Caco-2 (cell line): ENCODE results near the gene TAS2R16. TPM values are rescaled to one million over a fixed set of nuclear protein-coding genes. Genes with fewer than 3 reads are reported as not detected.

Experiments
- BruUV-seq: library from RNA; stranded (reverse); fragments of 400-500 nt; replicated peaks from 2 replicates; lab custom pipeline; 2021; lab: Mats Ljungman, UMichigan
- CTCF ChIA-PET: fragments of 300-600 bp; sonication (Branson Sonifier 250); formaldehyde crosslinking; loops from one replicate; lab custom pipeline; 2022; ENCODE audit warnings: antibody characterized with exemption; lab: Charles Lee
- POLR2A ChIA-PET: fragments of 300-600 bp; sonication (Branson Sonifier 250); formaldehyde crosslinking; loops from one replicate; lab custom pipeline; 2022; ENCODE audit warnings: antibody characterized with exemption; lab: Charles Lee
- DNase-seq, 2 experiments: peaks; one replicate each; pipeline versions ENCODE4 v3.0.0 to v3.0.0-alpha.2; 2020 to 2022
- H3K27me3 ChIP-seq: replicated peaks from 2 replicates; pipeline ENCODE4 v1.6.0; 2011; ENCODE audit warnings: low read length; ENCODE audit not compliant: control insufficient read depth, insufficient read depth
- H3K36me3 ChIP-seq: 2 replicates; pipeline ENCODE4 v1.5.1; 2011; ENCODE audit warnings: low read length; ENCODE audit not compliant: control insufficient read depth, insufficient read depth
- H3K4me1 ChIP-seq: fragments of 250-450 bp; sonication (Bioruptor Pico); 2 replicates; pipeline ENCODE4 v1.5.1; 2020; ENCODE audit warnings: mild to moderate bottlenecking
- H3K4me3 ChIP-seq: 2 replicates; pipeline ENCODE4 v1.5.1; 2011; ENCODE audit warnings: low read depth, mild to moderate bottlenecking, control low read depth, low read length
- H3K9me3 ChIP-seq: fragments of 250-450 bp; sonication (Bioruptor Pico); 2 replicates; pipeline ENCODE4 v1.5.1; 2020; ENCODE audit warnings: mild to moderate bottlenecking, moderate library complexity
- H3K27ac Mint-ChIP-seq: one replicate; pipeline ENCODE4 v1.8.0; 2022; ENCODE audit warnings: mixed read lengths; ENCODE audit not compliant: unreplicated experiment
- H3K27me3 Mint-ChIP-seq: one replicate; pipeline ENCODE4 v1.8.0; 2022; ENCODE audit warnings: mixed read lengths; ENCODE audit not compliant: insufficient read depth, unreplicated experiment
- H3K36me3 Mint-ChIP-seq: one replicate; pipeline ENCODE4 v1.8.0; 2022; ENCODE audit warnings: mild to moderate bottlenecking, mixed read lengths; ENCODE audit not compliant: insufficient read depth, unreplicated experiment
- H3K4me1 Mint-ChIP-seq: one replicate; pipeline ENCODE4 v1.8.0; 2022; ENCODE audit warnings: low read depth, mixed read lengths; ENCODE audit not compliant: unreplicated experiment
- H3K4me3 Mint-ChIP-seq: one replicate; pipeline ENCODE4 v1.8.0; 2022; ENCODE audit warnings: mild to moderate bottlenecking, moderate library complexity, mixed read lengths; ENCODE audit not compliant: unreplicated experiment
- H3K9me3 Mint-ChIP-seq: one replicate; pipeline ENCODE4 v1.8.0; 2022; ENCODE audit warnings: mixed read lengths; ENCODE audit not compliant: unreplicated experiment
- CTCF ChIP-seq, 2 experiments: fragments of 200-600 bp in 1 of 2; IDR thresholded peaks; 1 replicate in 1 of 2; 2 replicates in 1 of 2; pipeline versions ENCODE4 v1.5.1 to v1.8.0; 2011 to 2022; ENCODE audit warnings: antibody characterized with exemption in 1 of 2, control low read depth in 1 of 2, inconsistent platforms in 1 of 2, low read depth in 1 of 2, low read length in 1 of 2, mild to moderate bottlenecking in 1 of 2, moderate library complexity in 1 of 2; ENCODE audit not compliant: insufficient read depth in 1 of 2, severe bottlenecking in 1 of 2, unreplicated experiment in 1 of 2
- intact Hi-C: fragments of 100-400 bp; cut with micrococcal nuclease; formaldehyde crosslinking; loops from one replicate; pipeline ENCODE4 v1.10.0; 2022; ENCODE audit not compliant: unreplicated experiment
- total RNA-seq: library from RNA; stranded (reverse); gene quantifications from 2 replicates; pipeline ENCODE4 v1.2.3, GENCODE V29; 2022

The TAS2R16 gene
- total RNA-seq, 1 experiment from 2014 or later = not detected

GRCh38 chr7:122989577-122989976 lies 5.9 kb downstream of the TAS2R16 start:
- Mint-ChIP-seq H3K27me3 (peaks cover 13% of the 10 kb centered on the region), H3K27ac (no peak overlapping the region), H3K4me1 (no peaks in the 10 kb centered on the region), H3K36me3 (no peaks in the 10 kb centered on the region), H3K9me3 (no peaks in the 10 kb centered on the region), H3K4me3 (no peak overlapping the region)
- intact Hi-C loops = no loop called here
- H3K9me3 ChIP-seq = no peaks in the 10 kb centered on the region
- CTCF ChIA-PET = no interaction called here
- POLR2A ChIA-PET = no interaction called here
- DNase-seq = no peak
- H3K27me3 ChIP-seq = no peaks in the 10 kb centered on the region; the same call in 1 of the 2 replicates
- no peak overlapping the region for H3K4me3 ChIP-seq
- H3K4me1 ChIP-seq = no peaks in the 10 kb centered on the region
- no peaks in the 10 kb centered on the region for H3K36me3 ChIP-seq
- BruUV-seq = no TSS peak
- TF ChIP-seq CTCF (IDR thresholded peaks at IDR 0.05; ENCODE audit: insufficient read depth in 1 of 2, low read depth in 1 of 2, low read length in 1 of 2, severe bottlenecking in 1 of 2, unreplicated experiment in 1 of 2) = no peak

DNA sequence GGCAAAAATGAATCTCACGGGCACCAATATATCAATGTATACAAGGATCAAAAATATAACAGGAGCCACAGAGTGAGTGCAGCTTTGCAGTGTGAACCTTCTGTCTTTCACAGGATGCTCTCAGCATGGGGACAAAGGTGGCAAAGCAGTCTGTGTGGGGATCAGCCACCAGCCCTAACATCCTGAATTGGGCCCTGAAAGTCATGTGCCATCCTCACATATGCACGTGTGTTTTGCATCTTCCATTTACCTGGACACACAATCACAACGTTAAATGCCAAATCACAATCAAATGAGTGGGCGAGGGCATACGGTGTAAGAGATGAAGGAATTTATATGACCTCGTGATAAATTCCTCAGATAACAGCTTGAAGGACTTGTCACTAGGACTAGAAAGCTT lies 6.5 kb downstream of the TAS2R16 start:
- no TSS peak for BruUV-seq
- H3K27me3 Mint-ChIP-seq = peaks cover 12% of the 10 kb centered on the region
- CTCF ChIA-PET = no interaction called here
- H3K27me3 ChIP-seq = no peaks in the 10 kb centered on the region; the same call in 1 of the 2 replicates
- no peaks in the 10 kb centered on the region for H3K9me3 ChIP-seq
- no peaks in the 10 kb centered on the region for H3K36me3 Mint-ChIP-seq
- no peak overlapping the region for H3K27ac Mint-ChIP-seq
- no peaks in the 10 kb centered on the region for H3K36me3 ChIP-seq
- intact Hi-C loops = no loop called here
- no peaks in the 10 kb centered on the region for H3K4me1 ChIP-seq
- DNase-seq = no peak
- no peak overlapping the region for H3K4me3 Mint-ChIP-seq
- POLR2A ChIA-PET = no interaction called here
- H3K9me3 Mint-ChIP-seq = no peaks in the 10 kb centered on the region
- no peaks in the 10 kb centered on the region for H3K4me1 Mint-ChIP-seq
- no peak for TF ChIP-seq CTCF (IDR thresholded peaks at IDR 0.05; ENCODE audit: insufficient read depth in 1 of 2, low read depth in 1 of 2, low read length in 1 of 2, severe bottlenecking in 1 of 2, unreplicated experiment in 1 of 2)
- no peak overlapping the region for H3K4me3 ChIP-seq

DNA sequence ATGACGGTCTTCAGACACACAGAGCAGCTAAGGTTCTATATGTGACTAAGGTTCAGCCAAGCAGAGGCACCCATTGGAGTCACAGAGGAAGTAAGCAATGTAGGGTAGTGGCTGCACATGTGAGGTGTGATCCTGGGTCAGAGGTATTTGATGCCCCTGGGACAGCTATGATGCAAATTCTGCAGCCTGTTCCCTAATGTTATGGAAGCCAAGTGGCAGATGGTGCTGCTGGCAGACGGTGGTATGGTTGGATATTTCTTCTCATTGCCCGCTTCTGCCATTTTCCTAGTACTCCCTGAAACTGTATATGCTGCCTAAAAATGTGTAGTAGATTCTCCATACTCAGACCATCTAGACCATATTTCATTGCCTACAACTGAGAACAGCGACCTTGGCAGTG lies 7.2 kb downstream of the TAS2R16 start:
- TF ChIP-seq CTCF (IDR thresholded peaks at IDR 0.05; ENCODE audit: insufficient read depth in 1 of 2, low read depth in 1 of 2, low read length in 1 of 2, severe bottlenecking in 1 of 2, unreplicated experiment in 1 of 2) = no peak
- Histone ChIP-seq H3K9me3 (no peaks in the 10 kb centered on the region), H3K36me3 (no peaks in the 10 kb centered on the region), H3K4me3 (no peak overlapping the region), H3K27me3 (no peaks in the 10 kb centered on the region; the same call in 1 of the 2 replicates), H3K4me1 (no peaks in the 10 kb centered on the region)
- H3K9me3 Mint-ChIP-seq = no peaks in the 10 kb centered on the region
- no TSS peak for BruUV-seq
- no peak for DNase-seq
- no peaks in the 10 kb centered on the region for H3K4me1 Mint-ChIP-seq
- no peak overlapping the region for H3K4me3 Mint-ChIP-seq
- intact Hi-C loops = no loop called here
- POLR2A ChIA-PET = no interaction called here
- H3K36me3 Mint-ChIP-seq = no peaks in the 10 kb centered on the region
- H3K27ac Mint-ChIP-seq = no peak overlapping the region
- CTCF ChIA-PET = no interaction called here
- peaks cover 9% of the 10 kb centered on the region for H3K27me3 Mint-ChIP-seq
